ENCODE results near the gene CFAP251. TPM values are rescaled to one million over a fixed set of nuclear protein-coding genes. Genes with fewer than 3 reads are reported as not detected.
"Not testable (repeated sequence)": the region's sequence is repeated elsewhere in the genome, so short reads cannot be mapped to it uniquely, and the experiment has no call there.

CFAP251 gene
- total and polyA plus RNA-seq, 2 of the 13 experiments (the other 11 are each of a cell fraction or from before 2014, with no cell fraction given): 0.30 to 0.42 TPM

DNA sequence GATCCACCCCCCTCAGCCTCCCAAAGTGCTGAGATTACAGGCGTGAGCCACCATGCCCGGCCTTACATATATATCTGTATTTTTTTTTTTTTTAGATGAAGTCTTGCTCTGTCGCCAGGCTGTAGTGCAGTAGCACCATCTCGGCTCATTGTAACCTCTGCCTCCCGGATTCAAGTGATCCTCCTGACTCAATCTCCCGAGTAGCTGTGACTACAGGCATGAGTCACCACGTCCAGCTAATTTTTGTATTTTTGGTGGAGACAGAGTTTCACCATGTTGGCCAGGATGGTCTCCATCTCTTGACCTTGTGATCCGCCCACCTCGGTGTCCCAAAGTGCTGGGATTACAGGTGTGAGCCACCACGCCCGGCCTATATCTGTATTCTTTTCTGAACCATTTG is 33.3 kb upstream of the CFAP251 start:
- H2AFZ ChIP-seq (ENCODE audit: low read length); H3K27me3 ChIP-seq (ENCODE audit: control insufficient read depth in 1 of 2, insufficient read depth in 2 of 2, low read length in 2 of 2); intact Hi-C loops (cut with micrococcal nuclease; ENCODE audit: unreplicated experiment); H3K9me3 ChIP-seq (ENCODE audit: low read length); H3K9ac ChIP-seq (ENCODE audit: insufficient read depth, low read depth, low read length); BruUV-seq (replicated peaks); H4K20me1 ChIP-seq (ENCODE audit: insufficient read depth, low read length); FAIRE-seq; H3K4me2 ChIP-seq (ENCODE audit: low read depth, low read length); H3K36me3 ChIP-seq (replicated peaks in 1 of 2; ENCODE audit: control insufficient read depth in 1 of 2, insufficient read depth in 2 of 2, low read length in 2 of 2); POLR2A ChIA-PET; CTCF ChIA-PET (ENCODE audit: low intra/inter-chr PET ratio, low total read pairs); H3K4me3 ChIP-seq (replicated peaks in 1 of 3; ENCODE audit: insufficient read depth in 1 of 3, low read depth in 2 of 3, low read length in 3 of 3); DNase-seq (ENCODE audit: low spot score); H3K27ac ChIP-seq (ENCODE audit: extremely low read length, insufficient read depth, low read length); ATAC-seq: not testable (repeated sequence)
- 0 out of 2 replicates have a peak, but pooled peaks have one; percentile 8 for TF ChIP-seq FOSL2 (CRISPR knock-in tag; IDR thresholded peaks at IDR 0.05)
- Histone ChIP-seq H3K4me1 (ENCODE audit: insufficient read depth, low read length) (peaks cover 51% of the 10 kb centered on the region), H3K79me2 (ENCODE audit: insufficient read depth, low read length) (peaks cover 13% of the 10 kb centered on the region)
- in situ Hi-C loops (cut with HindIII; ENCODE audit: extremely low pct_ligation_motif_present, low pct_unique_long_range_greater_than_20kb): loop anchor here (5.0 kb wide), 1 partner anchor 93 kb away; the partner anchor contains the start of gene RHOF
- WGBS (ENCODE audit: low lambda C conversion rate): 65% methylated on average over 11 of the region's 11 CpGs

DNA sequence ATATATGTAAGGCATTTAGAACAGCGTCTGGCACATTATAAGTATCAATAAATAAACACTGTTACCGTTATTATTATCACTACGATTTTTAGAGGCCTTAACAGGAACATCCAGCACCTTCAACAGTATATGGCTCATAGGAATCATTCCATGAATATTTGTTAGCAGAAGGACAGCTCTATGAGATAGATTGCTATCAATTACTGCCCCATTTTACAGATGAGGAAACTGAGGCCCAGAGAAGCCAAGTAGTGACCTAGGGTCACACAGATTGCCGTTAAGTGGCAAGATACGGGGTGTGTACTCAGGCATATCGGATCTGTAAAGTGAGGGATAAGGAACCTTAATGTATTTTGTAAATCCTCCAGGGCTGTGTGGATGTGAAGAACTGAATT is 30.3 kb upstream of the CFAP251 start:
- DNase-seq (ENCODE audit: low spot score): no peak
- H3K27me3 ChIP-seq (ENCODE audit: control insufficient read depth in 1 of 2, insufficient read depth in 2 of 2, low read length in 2 of 2): no peaks in the 10 kb centered on the region; a peak in 1 of 5 replicates
- ChIA-PET POLR2A (interaction anchor here (0.6 to 3.8 kb wide), 18 partner anchors 9 to 1055 kb away, joined by 3 to 39 read pairs (median 4); partner anchors contain the start of gene HPD), CTCF (ENCODE audit: low intra/inter-chr PET ratio, low total read pairs) (interaction anchor here (0.7 to 2.7 kb wide), 3 partner anchors 65 to 94 kb away, joined by 5 to 22 read pairs (median 6); partner anchors contain the start of gene RHOF)
- peak overlapping the region; percentile 62 for H3K9ac ChIP-seq (ENCODE audit: insufficient read depth, low read depth, low read length)
- in situ Hi-C loops (cut with HindIII; ENCODE audit: extremely low pct_ligation_motif_present, low pct_unique_long_range_greater_than_20kb) (loop anchor here (5.0 kb wide), 1 partner anchor 96 kb away; the partner anchor contains the start of gene RHOF), intact Hi-C loops (cut with micrococcal nuclease; ENCODE audit: unreplicated experiment) (loop anchor here (1.0 kb wide), 1 partner anchor 29 kb away; no protein-coding TSS in a partner anchor)
- H3K4me2 ChIP-seq (ENCODE audit: low read depth, low read length): peak overlapping the region; percentile 83
- WGBS (ENCODE audit: low lambda C conversion rate): 9% methylated on average over 6 of the region's 6 CpGs
- H3K4me3 ChIP-seq (replicated peaks in 1 of 3; ENCODE audit: insufficient read depth in 1 of 3, low read depth in 2 of 3, low read length in 3 of 3): peak overlapping the region; percentile 28 to 87 (median 47); a peak in 5 of 6 replicates
- H3K79me2 ChIP-seq (ENCODE audit: insufficient read depth, low read length): peaks cover 23% of the 10 kb centered on the region
- H3K9me3 ChIP-seq (ENCODE audit: low read length): no peaks in the 10 kb centered on the region
- H3K27ac ChIP-seq (ENCODE audit: extremely low read length, insufficient read depth, low read length): peak overlapping the region; percentile 37
- no peak overlapping the region for H2AFZ ChIP-seq (ENCODE audit: low read length)
- no peak for ATAC-seq
- TSS peak; percentile 98 for BruUV-seq (replicated peaks)
- no peak for FAIRE-seq
- no peaks in the 10 kb centered on the region for H4K20me1 ChIP-seq (ENCODE audit: insufficient read depth, low read length)
- H3K36me3 ChIP-seq (replicated peaks in 1 of 2; ENCODE audit: control insufficient read depth in 1 of 2, insufficient read depth in 2 of 2, low read length in 2 of 2): peaks cover 1 to 4% of the 10 kb centered on the region in 2 experiments; a peak in 2 of 5 replicates
- H3K4me1 ChIP-seq (ENCODE audit: insufficient read depth, low read length): peaks cover 36% of the 10 kb centered on the region
- TF ChIP-seq CHD4 (IDR thresholded peaks at IDR 0.05; ENCODE audit: borderline replicate concordance, low read length): peak; percentile 100
- no peak for TF ChIP-seq JUN (CRISPR knock-in tag; IDR thresholded peaks at IDR 0.05)
- no peak for TF ChIP-seq SP1 (IDR thresholded peaks at IDR 0.05)
- TF ChIP-seq SP1 (CRISPR knock-in tag; IDR thresholded peaks at IDR 0.05): no peak
- no peak for TF ChIP-seq FOXJ3 (CRISPR knock-in tag; IDR thresholded peaks at IDR 0.05; ENCODE audit: borderline replicate concordance)
- TF ChIP-seq ZNF629 (CRISPR knock-in tag; conservative IDR thresholded peaks at IDR 0.05): peak; percentile 99
- TF ChIP-seq, protein P1, sequence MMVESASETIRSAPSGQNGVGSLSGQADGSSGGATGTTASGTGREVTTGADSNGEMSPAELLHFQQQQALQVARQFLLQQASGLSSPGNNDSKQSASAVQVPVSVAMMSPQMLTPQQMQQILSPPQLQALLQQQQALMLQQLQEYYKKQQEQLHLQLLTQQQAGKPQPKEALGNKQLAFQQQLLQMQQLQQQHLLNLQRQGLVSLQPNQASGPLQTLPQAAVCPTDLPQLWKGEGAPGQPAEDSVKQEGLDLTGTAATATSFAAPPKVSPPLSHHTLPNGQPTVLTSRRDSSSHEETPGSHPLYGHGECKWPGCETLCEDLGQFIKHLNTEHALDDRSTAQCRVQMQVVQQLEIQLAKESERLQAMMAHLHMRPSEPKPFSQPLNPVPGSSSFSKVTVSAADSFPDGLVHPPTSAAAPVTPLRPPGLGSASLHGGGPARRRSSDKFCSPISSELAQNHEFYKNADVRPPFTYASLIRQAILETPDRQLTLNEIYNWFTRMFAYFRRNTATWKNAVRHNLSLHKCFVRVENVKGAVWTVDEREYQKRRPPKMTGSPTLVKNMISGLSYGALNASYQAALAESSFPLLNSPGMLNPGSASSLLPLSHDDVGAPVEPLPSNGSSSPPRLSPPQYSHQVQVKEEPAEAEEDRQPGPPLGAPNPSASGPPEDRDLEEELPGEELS (CRISPR knock-in tag; IDR thresholded peaks at IDR 0.05): no peak
- TF ChIP-seq, protein P2, sequence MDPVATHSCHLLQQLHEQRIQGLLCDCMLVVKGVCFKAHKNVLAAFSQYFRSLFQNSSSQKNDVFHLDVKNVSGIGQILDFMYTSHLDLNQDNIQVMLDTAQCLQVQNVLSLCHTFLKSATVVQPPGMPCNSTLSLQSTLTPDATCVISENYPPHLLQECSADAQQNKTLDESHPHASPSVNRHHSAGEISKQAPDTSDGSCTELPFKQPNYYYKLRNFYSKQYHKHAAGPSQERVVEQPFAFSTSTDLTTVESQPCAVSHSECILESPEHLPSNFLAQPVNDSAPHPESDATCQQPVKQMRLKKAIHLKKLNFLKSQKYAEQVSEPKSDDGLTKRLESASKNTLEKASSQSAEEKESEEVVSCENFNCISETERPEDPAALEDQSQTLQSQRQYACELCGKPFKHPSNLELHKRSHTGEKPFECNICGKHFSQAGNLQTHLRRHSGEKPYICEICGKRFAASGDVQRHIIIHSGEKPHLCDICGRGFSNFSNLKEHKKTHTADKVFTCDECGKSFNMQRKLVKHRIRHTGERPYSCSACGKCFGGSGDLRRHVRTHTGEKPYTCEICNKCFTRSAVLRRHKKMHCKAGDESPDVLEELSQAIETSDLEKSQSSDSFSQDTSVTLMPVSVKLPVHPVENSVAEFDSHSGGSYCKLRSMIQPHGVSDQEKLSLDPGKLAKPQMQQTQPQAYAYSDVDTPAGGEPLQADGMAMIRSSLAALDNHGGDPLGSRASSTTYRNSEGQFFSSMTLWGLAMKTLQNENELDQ (CRISPR knock-in tag; IDR thresholded peaks at IDR 0.05; ENCODE audit: borderline replicate concordance): no peak
- TF ChIP-seq GABPB1 (CRISPR knock-in tag; IDR thresholded peaks at IDR 0.05): no peak
- TF ChIP-seq ZNF12 (CRISPR knock-in tag; IDR thresholded peaks at IDR 0.05): no peak
- no peak for TF ChIP-seq PCBP1 (IDR thresholded peaks at IDR 0.05; ENCODE audit: borderline replicate concordance, low read depth, low read length)
- no peak for TF ChIP-seq CENPT (CRISPR knock-in tag; IDR thresholded peaks at IDR 0.05; ENCODE audit: low read depth)
- 0 out of 2 replicates have a peak, but pooled peaks have one; percentile 6 for TF ChIP-seq KDM5A (IDR thresholded peaks at IDR 0.05; ENCODE audit: borderline replicate concordance, low read length)
- TF ChIP-seq ZNF510 (CRISPR knock-in tag; IDR thresholded peaks at IDR 0.05; ENCODE audit: low read depth): no peak
